ENCODE measurements around the gene HLA-B.
A peak's percentile ranks its signal among the peaks of the same experiment; 100 is the strongest.
"Not testable (repeated sequence)": the region's sequence is repeated elsewhere in the genome, so short reads cannot be mapped to it uniquely, and the experiment has no call there.

HLA-B gene

DNA sequence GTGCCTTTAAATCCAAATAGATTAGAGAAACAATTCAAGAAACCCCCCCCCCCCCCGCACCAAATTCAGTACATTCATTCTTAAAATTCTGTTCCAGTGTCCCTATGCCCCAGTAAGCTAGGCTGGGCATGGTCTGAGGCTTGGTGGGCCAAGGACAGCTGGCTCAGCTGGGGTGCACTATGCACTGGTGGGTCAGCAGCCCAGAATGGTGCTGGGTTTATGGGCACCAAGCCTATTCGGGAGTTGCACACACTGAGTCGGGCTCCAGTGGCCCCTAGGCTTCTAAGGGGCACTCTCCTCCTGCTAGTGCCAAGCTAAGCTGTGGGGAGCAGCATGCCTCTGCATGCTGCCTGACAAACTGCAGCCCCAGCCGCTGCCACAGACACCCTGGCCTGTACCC, 20.1 kb upstream of the HLA-B start:
- DNase-seq: no peak
- no peaks in the 10 kb centered on the region for H3K36me3 Mint-ChIP-seq (ENCODE audit: low read depth)
- no peak overlapping the region for H3K27ac Mint-ChIP-seq
- no peak overlapping the region for H3K4me3 Mint-ChIP-seq
- TF ChIP-seq, protein P1, sequence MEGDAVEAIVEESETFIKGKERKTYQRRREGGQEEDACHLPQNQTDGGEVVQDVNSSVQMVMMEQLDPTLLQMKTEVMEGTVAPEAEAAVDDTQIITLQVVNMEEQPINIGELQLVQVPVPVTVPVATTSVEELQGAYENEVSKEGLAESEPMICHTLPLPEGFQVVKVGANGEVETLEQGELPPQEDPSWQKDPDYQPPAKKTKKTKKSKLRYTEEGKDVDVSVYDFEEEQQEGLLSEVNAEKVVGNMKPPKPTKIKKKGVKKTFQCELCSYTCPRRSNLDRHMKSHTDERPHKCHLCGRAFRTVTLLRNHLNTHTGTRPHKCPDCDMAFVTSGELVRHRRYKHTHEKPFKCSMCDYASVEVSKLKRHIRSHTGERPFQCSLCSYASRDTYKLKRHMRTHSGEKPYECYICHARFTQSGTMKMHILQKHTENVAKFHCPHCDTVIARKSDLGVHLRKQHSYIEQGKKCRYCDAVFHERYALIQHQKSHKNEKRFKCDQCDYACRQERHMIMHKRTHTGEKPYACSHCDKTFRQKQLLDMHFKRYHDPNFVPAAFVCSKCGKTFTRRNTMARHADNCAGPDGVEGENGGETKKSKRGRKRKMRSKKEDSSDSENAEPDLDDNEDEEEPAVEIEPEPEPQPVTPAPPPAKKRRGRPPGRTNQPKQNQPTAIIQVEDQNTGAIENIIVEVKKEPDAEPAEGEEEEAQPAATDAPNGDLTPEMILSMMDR (IDR thresholded peaks at IDR 0.05): no peak
- peaks cover 49% of the 10 kb centered on the region for H3K27me3 Mint-ChIP-seq (ENCODE audit: low read depth, poor library complexity)
- H3K4me1 Mint-ChIP-seq: peaks cover 6% of the 10 kb centered on the region
- H3K9me3 Mint-ChIP-seq: peaks cover 16% of the 10 kb centered on the region

DNA sequence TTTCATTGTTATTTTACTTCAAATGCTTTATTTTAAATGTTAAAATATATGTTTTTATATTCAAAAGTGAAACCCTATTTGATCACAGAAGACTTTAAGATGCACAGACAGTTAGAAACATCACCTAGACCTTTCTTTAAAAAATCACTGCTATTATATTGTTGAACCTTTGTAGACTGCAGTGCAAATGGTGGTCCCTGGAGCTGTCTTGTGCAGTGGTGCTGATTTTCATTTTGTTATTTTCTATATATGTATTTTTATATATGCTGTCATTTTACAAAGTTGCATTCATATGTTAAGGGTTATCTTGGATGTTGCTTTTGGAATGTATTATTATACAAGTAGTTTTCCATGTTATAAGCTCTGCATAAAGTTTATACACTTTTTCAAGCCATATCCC, 18.7 kb upstream of the HLA-B start:
- Mint-ChIP-seq H3K36me3 (ENCODE audit: low read depth) (no peaks in the 10 kb centered on the region), H3K4me1 (no peaks in the 10 kb centered on the region), H3K4me3 (no peak overlapping the region), H3K27ac (no peak overlapping the region), H3K27me3 (ENCODE audit: low read depth, poor library complexity) (peaks cover 41% of the 10 kb centered on the region), H3K9me3 (peaks cover 19% of the 10 kb centered on the region)
- TF ChIP-seq, protein P1 (IDR thresholded peaks at IDR 0.05): no peak
- DNase-seq: no peak

DNA sequence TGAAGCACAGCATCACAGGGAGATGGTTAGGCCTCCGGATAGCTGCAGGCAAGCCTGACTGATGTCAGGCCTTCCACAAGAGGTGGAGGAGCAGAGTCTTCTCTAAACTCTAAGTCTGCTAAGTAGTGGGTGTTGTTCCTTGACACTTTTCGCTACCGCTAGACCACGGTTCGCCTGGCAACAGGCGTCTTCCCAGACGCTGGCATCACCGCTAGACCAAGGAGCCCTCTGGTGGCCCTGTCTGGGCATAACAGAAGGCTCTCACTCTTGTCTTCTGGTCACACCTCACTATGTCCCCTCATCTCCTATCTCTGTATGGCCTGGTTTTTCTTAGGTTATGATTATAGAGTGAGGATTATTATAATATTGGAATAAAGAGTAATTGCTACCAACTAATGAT, 17.1 kb upstream of the HLA-B start:
- peaks cover 22% of the 10 kb centered on the region for H3K9me3 Mint-ChIP-seq
- H3K4me3 Mint-ChIP-seq; H3K27ac Mint-ChIP-seq; H3K36me3 Mint-ChIP-seq (ENCODE audit: low read depth); DNase-seq; H3K4me1 Mint-ChIP-seq: not testable (repeated sequence)
- H3K27me3 Mint-ChIP-seq (ENCODE audit: low read depth, poor library complexity): peaks cover 41% of the 10 kb centered on the region

DNA sequence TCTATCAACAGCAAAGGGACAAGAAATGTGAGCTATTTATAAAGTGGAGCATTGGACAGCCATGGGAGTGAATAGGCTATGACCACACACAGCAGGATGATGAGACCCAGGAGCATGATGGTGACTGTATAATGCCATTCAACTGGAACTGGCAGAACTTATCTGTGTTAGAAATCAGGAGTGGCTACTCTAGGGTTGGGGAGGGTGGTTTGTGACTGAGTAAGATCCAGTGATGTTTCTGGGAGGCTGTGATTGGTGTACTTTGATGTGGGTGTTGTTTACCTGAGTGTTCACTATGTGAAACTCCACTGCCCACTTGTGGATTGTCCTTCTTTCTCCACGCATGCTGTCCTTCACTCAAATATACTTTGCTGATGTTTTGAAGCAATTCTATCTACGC, 11.5 kb upstream of the HLA-B start:
- Mint-ChIP-seq H3K27ac (no peak overlapping the region), H3K4me3 (no peak overlapping the region), H3K36me3 (ENCODE audit: low read depth) (no peaks in the 10 kb centered on the region), H3K27me3 (ENCODE audit: low read depth, poor library complexity) (peaks cover 79% of the 10 kb centered on the region), H3K9me3 (peaks cover 20% of the 10 kb centered on the region), H3K4me1 (peaks cover 4% of the 10 kb centered on the region)
- TF ChIP-seq, protein P1 (IDR thresholded peaks at IDR 0.05): no peak
- DNase-seq: no peak

DNA sequence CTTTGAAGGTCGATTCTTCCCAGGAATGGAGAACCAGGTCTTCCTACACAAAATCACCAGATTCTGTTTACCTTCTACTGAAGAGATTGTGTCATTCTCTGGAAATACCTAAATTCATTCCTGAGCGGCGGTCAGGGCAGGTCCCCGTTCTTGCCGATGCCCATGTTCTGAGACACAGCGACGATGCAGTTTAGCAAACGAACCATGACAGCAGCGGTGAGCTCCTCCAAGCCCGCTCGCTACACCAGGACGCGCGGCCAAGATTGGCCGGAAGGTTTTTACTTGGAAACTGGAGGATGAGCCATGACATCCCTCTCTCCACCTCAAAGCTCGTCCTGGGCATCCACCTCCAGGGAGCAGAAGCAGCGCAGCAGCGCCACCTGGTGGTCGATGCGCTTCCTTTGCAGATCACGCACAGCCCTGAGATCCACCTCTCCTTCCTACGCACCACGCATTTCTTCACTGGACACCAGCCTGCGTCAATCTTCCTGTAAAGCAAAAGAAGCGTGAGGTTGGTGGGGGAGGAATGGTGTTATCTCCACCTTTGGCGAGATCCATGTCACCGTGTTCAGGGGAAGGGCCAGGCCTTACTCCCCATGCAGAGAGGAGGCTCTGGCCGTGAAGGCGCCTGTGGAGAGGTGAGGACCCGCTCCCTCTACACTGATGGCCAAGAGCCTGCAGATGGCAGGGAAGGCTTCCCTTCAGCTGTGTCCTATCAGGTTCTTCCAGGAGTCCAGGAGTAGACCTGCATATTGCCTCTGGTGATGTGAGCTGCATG, 9.9 kb upstream of the HLA-B start:
- peak; percentile 94 for DNase-seq
- Mint-ChIP-seq H3K9me3 (peaks cover 6% of the 10 kb centered on the region), H3K27me3 (ENCODE audit: low read depth, poor library complexity) (peaks cover 89% of the 10 kb centered on the region), H3K4me3 (peak overlapping the region; percentile 57), H3K27ac (no peak overlapping the region), H3K4me1 (peaks cover 4% of the 10 kb centered on the region), H3K36me3 (ENCODE audit: low read depth) (no peaks in the 10 kb centered on the region)
- TF ChIP-seq, protein P1 (IDR thresholded peaks at IDR 0.05): peak; percentile 85

DNA sequence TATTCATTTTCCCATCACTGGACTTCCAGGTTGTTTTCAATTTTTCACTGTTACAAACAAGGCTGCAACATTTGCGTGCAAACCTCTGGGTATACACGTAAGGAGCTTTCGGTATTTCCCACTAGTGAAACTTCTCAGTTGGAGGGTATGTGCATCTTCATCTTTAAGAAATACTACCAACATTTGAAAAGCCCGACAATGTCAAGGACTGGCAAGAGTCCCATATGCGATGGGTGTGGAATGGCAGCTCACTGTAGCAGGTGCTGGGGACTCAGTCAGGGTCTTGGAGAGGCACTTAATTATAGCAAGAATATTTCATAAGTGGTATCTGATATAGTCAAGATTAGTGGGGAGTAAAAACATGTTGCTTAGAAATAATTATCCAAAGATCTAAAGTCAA, 8.9 kb upstream of the HLA-B start:
- no peak for DNase-seq
- Mint-ChIP-seq H3K27me3 (ENCODE audit: low read depth, poor library complexity) (peaks cover 99% of the 10 kb centered on the region), H3K36me3 (ENCODE audit: low read depth) (no peaks in the 10 kb centered on the region), H3K9me3 (peaks cover 13% of the 10 kb centered on the region), H3K4me3 (no peak overlapping the region), H3K27ac (no peak overlapping the region), H3K4me1 (peaks cover 4% of the 10 kb centered on the region)
- TF ChIP-seq, protein P1 (IDR thresholded peaks at IDR 0.05): no peak

Data from nephron progenitor cell (in vitro differentiated cells).